ENCODE measurements around the gene PIM1.

DNA sequence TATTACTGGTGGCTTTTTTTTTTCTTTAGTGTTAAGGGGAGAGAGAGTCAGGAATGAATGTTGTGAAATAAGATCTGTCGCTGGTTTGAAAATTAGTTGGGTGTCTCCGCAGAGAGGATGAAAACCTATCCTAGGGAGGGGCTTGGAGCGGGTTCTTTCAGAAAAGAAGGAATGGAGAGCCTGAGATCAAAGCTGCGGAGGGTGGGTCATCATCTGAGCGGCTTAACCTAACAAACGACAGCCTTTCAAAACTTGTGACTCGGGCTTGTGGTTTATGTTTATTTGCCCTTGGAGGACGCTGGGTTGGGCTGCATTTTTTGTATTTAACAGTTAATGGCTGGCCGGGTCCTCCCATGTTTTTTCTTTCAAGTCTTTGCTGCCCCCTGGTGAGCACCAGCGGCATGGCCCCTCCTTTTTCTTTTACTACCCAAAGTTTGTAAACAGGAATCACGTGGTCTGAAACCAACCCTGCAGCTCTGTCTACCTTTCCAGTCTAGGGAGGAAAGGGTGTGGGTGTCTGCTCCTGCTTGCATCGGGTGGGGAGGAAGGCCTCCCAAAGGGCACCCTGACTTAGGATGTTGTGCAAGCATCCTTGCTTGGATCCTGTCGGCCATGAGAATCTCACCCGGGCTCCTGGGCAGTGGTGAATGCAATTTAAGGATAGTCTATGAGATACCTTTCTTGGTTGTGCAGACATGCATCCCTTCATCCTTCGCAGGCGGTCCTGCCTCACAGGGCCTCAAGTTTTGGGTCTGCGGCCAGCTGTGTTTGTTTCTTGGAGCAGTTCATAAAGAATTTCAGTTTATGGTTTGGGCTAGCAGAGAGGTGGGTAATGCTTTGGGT, 2.2 kb downstream of the PIM1 start:
- TF ChIP-seq POLR2A (IDR thresholded peaks at IDR 0.05) (peak in 2 of 3 donors; percentile 33 to 39), CTCF (IDR thresholded peaks at IDR 0.05) (peak; percentile 89 to 99 (median 99))

Measured in body of pancreas (tissue), 4 donors.